HepG2 (cell line): ENCODE results near the gene HOXC5. TPM values are rescaled to one million over a fixed set of nuclear protein-coding genes. Genes with fewer than 3 reads are reported as not detected.

ENCODE experiments used
- ARID2 ChIP-seq: sonication (generic); formaldehyde crosslinking; IDR thresholded peaks from 2 replicates; pipeline ENCODE4 v1.8.1; 2022; ENCODE audit warnings: mild to moderate bottlenecking, missing genetic modification reagents, borderline replicate concordance
- ATF1 ChIP-seq: IDR thresholded peaks from 2 replicates; pipeline ENCODE4 v1.6.1; 2016; ENCODE audit warnings: mild to moderate bottlenecking, control low read depth
- ATF7 ChIP-seq, 2 experiments: fragments of 450-650 bp in 1 of 2; sonication (generic) in 1 of 2; formaldehyde crosslinking in 1 of 2; IDR thresholded peaks; 2 replicates each; pipeline versions ENCODE4 v1.4.0 to v1.6.1; 2016 to 2020; ENCODE audit warnings: antibody characterized with exemption in 1 of 2, mild to moderate bottlenecking in 1 of 2, missing genetic modification reagents in 1 of 2
- EHMT2 ChIP-seq: fragments of 200-600 bp; sonication (generic); IDR thresholded peaks from 2 replicates; pipeline ENCODE4 v1.7.0; 2017; ENCODE audit warnings: antibody characterized with exemption, low read depth, low read length, borderline replicate concordance
- FOSL2 ChIP-seq: sonication (generic); formaldehyde crosslinking; IDR thresholded peaks from 2 replicates; pipeline ENCODE4 v1.4.0; 2020; ENCODE audit warnings: missing genetic modification reagents
- GABPB1 ChIP-seq: IDR thresholded peaks from 2 replicates; pipeline ENCODE4 v1.6.1; 2016; ENCODE audit warnings: mild to moderate bottlenecking, missing genetic modification reagents, moderate library complexity, missing compliant biosample characterization
- HOXA3 ChIP-seq: sonication (generic); formaldehyde crosslinking; IDR thresholded peaks from 2 replicates; pipeline ENCODE4 v1.5.0; 2020; ENCODE audit warnings: missing genetic modification reagents
- NR2F6 ChIP-seq, 2 experiments: IDR thresholded peaks; 2 replicates each; pipeline ENCODE4 v1.6.1; 2016; ENCODE audit warnings: antibody characterized with exemption in 1 of 2, mild to moderate bottlenecking in 1 of 2
- RAD21 ChIP-seq: fragments of 450-650 bp; formaldehyde crosslinking; IDR thresholded peaks from 2 replicates; pipeline ENCODE4 v1.5.0; 2020; ENCODE audit warnings: mild to moderate bottlenecking
- SAP130 ChIP-seq: IDR thresholded peaks from 2 replicates; pipeline ENCODE4 v1.6.1; 2016; ENCODE audit warnings: low read depth
- ZBTB21 ChIP-seq: sonication (generic); formaldehyde crosslinking; IDR thresholded peaks from 2 replicates; pipeline ENCODE4 v1.4.0; 2020; ENCODE audit warnings: missing genetic modification reagents
- polyA plus RNA-seq, 8 experiments: library from polyadenylated mRNA; depleted of rRNA in 3 of 8; stranded (reverse) in 7 of 8; unstranded in 1 of 8; fragments of >200 nt; fragmentation: Illumina TruSeq in 4 of 8; extraction: Trizol in 4 of 8; gene quantifications; 2 replicates each; pipeline versions ENCODE4 v1.2.1 to v1.2.3, GENCODE V29; 2011 to 2016; ENCODE audit warnings: low read depth in 4 of 8, missing spikeins in 1 of 8, mixed read lengths in 1 of 8; ENCODE audit not compliant: insufficient read depth in 1 of 8
- total RNA-seq, 5 experiments: library from RNA; depleted of rRNA; stranded (reverse); fragments of >200 nt; fragmentation: Illumina TruSeq; extraction: Trizol; gene quantifications; 2 replicates each; pipeline ENCODE4 v1.2.3, GENCODE V29; 2016; ENCODE audit warnings: low read depth in 1 of 5
- TF ChIP-seq, protein P1 (sequence below): sonication (generic); formaldehyde crosslinking; IDR thresholded peaks from 2 replicates; pipeline ENCODE4 v1.5.0; 2020; ENCODE audit warnings: mild to moderate bottlenecking, missing genetic modification reagents, borderline replicate concordance
- TF ChIP-seq, protein P2 (sequence below): sonication (generic); formaldehyde crosslinking; IDR thresholded peaks from 2 replicates; pipeline ENCODE4 v1.4.0; 2020; ENCODE audit warnings: missing genetic modification reagents
- TF ChIP-seq, protein P3 (sequence below): IDR thresholded peaks from 2 replicates; pipeline ENCODE4 v1.6.1; 2016; ENCODE audit warnings: mild to moderate bottlenecking, missing biosample characterization, missing genetic modification reagents
- TF ChIP-seq, protein P4 (sequence below), 2 experiments: sonication (generic) in 1 of 2; formaldehyde crosslinking in 1 of 2; IDR thresholded peaks; 2 replicates each; pipeline versions ENCODE4 v1.6.1 to v1.9.0; 2014 to 2022; ENCODE audit warnings: antibody characterized with exemption in 1 of 2, borderline replicate concordance in 1 of 2, inconsistent platforms in 1 of 2, low read depth in 1 of 2, missing genetic modification reagents in 1 of 2

Gene HOXC5
- total and polyA plus RNA-seq, 2 of the 13 experiments (the other 11 are each of a cell fraction or from before 2014, with no cell fraction given), result not detected

DNA sequence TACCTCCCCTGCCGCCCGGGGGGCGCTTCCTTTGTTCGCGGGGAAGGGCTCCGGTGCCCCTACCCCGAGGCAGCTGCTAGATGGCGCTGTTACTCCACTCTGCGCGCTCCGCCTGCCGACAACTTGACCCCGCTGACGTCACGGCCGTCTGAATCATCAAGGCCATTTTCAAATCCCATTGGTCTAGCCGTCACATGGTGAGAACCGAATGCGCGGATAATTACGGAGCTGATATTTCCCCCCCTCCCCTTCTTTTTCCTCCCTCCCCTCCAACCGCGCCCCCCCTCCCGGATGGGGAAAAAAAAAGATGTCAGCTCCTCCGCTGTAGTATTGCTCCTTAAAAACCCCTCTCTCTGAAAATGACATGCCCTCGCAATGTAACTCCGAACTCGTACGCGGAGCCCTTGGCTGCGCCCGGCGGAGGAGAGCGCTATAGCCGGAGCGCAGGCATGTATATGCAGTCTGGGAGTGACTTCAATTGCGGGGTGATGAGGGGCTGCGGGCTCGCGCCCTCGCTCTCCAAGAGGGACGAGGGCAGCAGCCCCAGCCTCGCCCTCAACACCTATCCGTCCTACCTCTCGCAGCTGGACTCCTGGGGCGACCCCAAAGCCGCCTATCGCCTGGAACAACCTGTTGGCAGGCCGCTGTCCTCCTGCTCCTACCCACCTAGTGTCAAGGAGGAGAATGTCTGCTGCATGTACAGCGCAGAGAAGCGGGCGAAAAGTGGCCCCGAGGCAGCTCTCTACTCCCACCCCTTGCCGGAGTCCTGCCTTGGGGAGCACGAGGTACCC, 47.8 kb upstream of the HOXC5 start, which contains the start of gene HOXC10 (continued):
- TF ChIP-seq, protein P1, sequence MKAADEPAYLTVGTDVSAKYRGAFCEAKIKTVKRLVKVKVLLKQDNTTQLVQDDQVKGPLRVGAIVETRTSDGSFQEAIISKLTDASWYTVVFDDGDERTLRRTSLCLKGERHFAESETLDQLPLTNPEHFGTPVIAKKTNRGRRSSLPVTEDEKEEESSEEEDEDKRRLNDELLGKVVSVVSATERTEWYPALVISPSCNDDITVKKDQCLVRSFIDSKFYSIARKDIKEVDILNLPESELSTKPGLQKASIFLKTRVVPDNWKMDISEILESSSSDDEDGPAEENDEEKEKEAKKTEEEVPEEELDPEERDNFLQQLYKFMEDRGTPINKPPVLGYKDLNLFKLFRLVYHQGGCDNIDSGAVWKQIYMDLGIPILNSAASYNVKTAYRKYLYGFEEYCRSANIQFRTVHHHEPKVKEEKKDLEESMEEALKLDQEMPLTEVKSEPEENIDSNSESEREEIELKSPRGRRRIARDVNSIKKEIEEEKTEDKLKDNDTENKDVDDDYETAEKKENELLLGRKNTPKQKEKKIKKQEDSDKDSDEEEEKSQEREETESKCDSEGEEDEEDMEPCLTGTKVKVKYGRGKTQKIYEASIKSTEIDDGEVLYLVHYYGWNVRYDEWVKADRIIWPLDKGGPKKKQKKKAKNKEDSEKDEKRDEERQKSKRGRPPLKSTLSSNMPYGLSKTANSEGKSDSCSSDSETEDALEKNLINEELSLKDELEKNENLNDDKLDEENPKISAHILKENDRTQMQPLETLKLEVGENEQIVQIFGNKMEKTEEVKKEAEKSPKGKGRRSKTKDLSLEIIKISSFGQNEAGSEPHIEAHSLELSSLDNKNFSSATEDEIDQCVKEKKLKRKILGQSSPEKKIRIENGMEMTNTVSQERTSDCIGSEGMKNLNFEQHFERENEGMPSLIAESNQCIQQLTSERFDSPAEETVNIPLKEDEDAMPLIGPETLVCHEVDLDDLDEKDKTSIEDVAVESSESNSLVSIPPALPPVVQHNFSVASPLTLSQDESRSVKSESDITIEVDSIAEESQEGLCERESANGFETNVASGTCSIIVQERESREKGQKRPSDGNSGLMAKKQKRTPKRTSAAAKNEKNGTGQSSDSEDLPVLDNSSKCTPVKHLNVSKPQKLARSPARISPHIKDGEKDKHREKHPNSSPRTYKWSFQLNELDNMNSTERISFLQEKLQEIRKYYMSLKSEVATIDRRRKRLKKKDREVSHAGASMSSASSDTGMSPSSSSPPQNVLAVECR (CRISPR knock-in tag), result no peak
- TF ChIP-seq ZBTB21 (CRISPR knock-in tag) (peak; percentile 66; the same call in 1 of the 2 replicates), RAD21 (CRISPR knock-in tag) (peak; percentile 76), GABPB1 (peak; percentile 42), ARID2 (no peak), NR2F6 (IDR thresholded peaks at IDR 0.05) (peak; percentile 73), NR2F6 (CRISPR knock-in tag; IDR thresholded peaks at IDR 0.05) (peak; percentile 88), EHMT2 (no peak), FOSL2 (CRISPR knock-in tag) (peak; percentile 93), ATF1 (CRISPR knock-in tag) (peak; percentile 56), HOXA3 (CRISPR knock-in tag) (peak; percentile 72), ATF7 (IDR thresholded peaks at IDR 0.05) (peak; percentile 14; the same call in 1 of the 2 replicates), ATF7 (CRISPR knock-in tag; IDR thresholded peaks at IDR 0.05) (no peak), SAP130 (CRISPR knock-in tag) (no peak)
- TF ChIP-seq, protein P2, sequence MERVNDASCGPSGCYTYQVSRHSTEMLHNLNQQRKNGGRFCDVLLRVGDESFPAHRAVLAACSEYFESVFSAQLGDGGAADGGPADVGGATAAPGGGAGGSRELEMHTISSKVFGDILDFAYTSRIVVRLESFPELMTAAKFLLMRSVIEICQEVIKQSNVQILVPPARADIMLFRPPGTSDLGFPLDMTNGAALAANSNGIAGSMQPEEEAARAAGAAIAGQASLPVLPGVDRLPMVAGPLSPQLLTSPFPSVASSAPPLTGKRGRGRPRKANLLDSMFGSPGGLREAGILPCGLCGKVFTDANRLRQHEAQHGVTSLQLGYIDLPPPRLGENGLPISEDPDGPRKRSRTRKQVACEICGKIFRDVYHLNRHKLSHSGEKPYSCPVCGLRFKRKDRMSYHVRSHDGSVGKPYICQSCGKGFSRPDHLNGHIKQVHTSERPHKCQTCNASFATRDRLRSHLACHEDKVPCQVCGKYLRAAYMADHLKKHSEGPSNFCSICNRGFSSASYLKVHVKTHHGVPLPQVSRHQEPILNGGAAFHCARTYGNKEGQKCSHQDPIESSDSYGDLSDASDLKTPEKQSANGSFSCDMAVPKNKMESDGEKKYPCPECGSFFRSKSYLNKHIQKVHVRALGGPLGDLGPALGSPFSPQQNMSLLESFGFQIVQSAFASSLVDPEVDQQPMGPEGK, result 0 out of 2 replicates have a peak, but pooled peaks have one; percentile 29
- TF ChIP-seq, protein P3, sequence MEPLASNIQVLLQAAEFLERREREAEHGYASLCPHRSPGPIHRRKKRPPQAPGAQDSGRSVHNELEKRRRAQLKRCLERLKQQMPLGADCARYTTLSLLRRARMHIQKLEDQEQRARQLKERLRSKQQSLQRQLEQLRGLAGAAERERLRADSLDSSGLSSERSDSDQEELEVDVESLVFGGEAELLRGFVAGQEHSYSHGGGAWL, result no peak
- TF ChIP-seq, protein P4, sequence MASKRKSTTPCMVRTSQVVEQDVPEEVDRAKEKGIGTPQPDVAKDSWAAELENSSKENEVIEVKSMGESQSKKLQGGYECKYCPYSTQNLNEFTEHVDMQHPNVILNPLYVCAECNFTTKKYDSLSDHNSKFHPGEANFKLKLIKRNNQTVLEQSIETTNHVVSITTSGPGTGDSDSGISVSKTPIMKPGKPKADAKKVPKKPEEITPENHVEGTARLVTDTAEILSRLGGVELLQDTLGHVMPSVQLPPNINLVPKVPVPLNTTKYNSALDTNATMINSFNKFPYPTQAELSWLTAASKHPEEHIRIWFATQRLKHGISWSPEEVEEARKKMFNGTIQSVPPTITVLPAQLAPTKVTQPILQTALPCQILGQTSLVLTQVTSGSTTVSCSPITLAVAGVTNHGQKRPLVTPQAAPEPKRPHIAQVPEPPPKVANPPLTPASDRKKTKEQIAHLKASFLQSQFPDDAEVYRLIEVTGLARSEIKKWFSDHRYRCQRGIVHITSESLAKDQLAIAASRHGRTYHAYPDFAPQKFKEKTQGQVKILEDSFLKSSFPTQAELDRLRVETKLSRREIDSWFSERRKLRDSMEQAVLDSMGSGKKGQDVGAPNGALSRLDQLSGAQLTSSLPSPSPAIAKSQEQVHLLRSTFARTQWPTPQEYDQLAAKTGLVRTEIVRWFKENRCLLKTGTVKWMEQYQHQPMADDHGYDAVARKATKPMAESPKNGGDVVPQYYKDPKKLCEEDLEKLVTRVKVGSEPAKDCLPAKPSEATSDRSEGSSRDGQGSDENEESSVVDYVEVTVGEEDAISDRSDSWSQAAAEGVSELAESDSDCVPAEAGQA (IDR thresholded peaks at IDR 0.05; ENCODE audit: low read depth), result peak; percentile 64; the same call in 1 of the 2 replicates
- TF ChIP-seq, protein P4 (CRISPR knock-in tag; IDR thresholded peaks at IDR 0.05; ENCODE audit: borderline replicate concordance), result no peak
